ENCODE data around the gene FLT1.

The FLT1 gene

DNA sequence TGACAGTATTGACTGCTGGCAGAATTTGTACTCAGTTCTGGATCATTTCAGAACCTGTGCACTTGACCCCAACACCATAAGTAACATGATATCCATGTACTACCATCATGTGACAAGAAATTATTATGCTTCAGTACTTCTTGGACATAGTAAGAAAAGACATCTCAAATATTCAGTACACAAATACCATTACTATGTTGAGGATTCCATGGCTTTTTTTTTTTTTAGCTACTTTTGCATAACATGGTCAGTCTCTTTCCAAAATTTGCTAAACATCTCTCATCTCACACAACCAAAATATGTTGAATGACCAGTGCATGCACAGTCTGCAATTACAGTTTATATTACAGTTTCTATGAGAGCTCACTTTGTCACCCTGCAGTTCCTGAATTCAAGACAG is 85.3 kb downstream of the FLT1 start:
- H3K9me3 ChIP-seq = no peaks in the 10 kb centered on the region
- peak overlapping the region; percentile 56 for H3K4me2 ChIP-seq
- peaks cover 40% of the 10 kb centered on the region for H3K36me3 ChIP-seq
- no peak overlapping the region for H3K9ac ChIP-seq
- no peaks in the 10 kb centered on the region for H3K27me3 ChIP-seq
- TF ChIP-seq Cebpa-rat (IDR thresholded peaks at IDR 0.05) = no peak
- H3K4me3 ChIP-seq = no peak overlapping the region
- no peak overlapping the region; the same call in 1 of the 2 replicates for H3K27ac ChIP-seq
- peaks cover 44% of the 10 kb centered on the region for H3K4me1 ChIP-seq
- no peaks in the 10 kb centered on the region for H4K20me1 ChIP-seq

DNA sequence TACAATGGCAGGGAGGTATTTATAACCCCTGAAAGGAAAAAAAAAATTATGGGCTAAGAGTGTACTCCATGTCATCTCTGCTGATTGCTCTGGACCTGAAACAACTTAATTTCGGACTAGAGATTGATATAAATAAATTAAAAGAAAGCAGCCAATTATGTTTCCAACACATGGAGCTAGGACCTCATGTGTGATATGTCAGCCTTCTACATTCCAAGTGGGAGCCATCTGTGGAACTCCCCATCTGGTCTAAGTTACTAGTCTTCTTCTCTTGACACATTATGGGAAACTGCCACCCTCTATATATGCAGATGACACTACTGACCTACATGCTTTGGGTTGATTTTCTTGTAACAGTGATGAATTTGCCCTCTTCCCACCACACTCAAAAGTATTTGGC is 86.1 kb downstream of the FLT1 start:
- peak overlapping the region; percentile 56 for H3K4me2 ChIP-seq
- H3K27me3 ChIP-seq = no peaks in the 10 kb centered on the region
- no peak for TF ChIP-seq Cebpa-rat (IDR thresholded peaks at IDR 0.05)
- H3K4me3 ChIP-seq = no peak overlapping the region
- peak overlapping the region; percentile 24; the same call in 1 of the 2 replicates for H3K27ac ChIP-seq
- peaks cover 40% of the 10 kb centered on the region for H3K36me3 ChIP-seq
- H3K9me3 ChIP-seq = no peaks in the 10 kb centered on the region
- H3K4me1 ChIP-seq = peaks cover 44% of the 10 kb centered on the region
- no peak overlapping the region for H3K9ac ChIP-seq
- no peaks in the 10 kb centered on the region for H4K20me1 ChIP-seq

DNA sequence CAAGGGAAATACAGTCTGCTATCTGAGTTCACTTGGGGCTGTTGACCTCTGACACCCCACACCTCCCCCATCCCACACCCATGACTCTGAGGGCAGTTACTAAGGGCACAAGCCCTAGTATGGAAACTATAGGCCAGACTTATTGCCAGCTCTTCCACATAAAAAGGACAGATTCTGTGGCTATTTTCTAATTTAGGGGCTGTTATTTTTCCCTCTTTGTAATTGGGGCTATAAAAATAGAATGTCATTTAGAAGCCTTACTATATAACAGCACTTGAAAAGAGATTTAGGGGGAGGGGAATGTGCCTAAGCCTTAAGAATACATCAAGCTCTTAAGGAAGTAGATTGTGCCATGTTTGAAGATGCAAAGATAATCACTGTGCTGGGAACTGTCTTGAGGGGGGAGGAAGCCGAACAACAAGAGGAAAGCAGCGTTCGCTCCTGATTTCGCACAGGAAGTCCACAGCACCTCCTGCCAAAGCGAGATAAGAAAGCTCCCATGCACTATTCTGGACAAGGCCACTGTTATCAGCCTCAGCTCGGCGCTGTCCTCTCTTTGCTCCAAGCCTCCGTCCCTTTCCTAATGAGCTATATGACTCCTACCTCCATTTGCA is 86.6 kb downstream of the FLT1 start:
- Histone ChIP-seq H3K4me2 (peak overlapping the region; percentile 56), H3K27ac (peak overlapping the region; percentile 24; the same call in 1 of the 2 replicates), H4K20me1 (no peaks in the 10 kb centered on the region), H3K4me3 (no peak overlapping the region), H3K27me3 (no peaks in the 10 kb centered on the region), H3K36me3 (peaks cover 40% of the 10 kb centered on the region), H3K9me3 (no peaks in the 10 kb centered on the region), H3K9ac (no peak overlapping the region), H3K4me1 (peaks cover 44% of the 10 kb centered on the region)
- no peak for TF ChIP-seq Cebpa-rat (IDR thresholded peaks at IDR 0.05)

DNA sequence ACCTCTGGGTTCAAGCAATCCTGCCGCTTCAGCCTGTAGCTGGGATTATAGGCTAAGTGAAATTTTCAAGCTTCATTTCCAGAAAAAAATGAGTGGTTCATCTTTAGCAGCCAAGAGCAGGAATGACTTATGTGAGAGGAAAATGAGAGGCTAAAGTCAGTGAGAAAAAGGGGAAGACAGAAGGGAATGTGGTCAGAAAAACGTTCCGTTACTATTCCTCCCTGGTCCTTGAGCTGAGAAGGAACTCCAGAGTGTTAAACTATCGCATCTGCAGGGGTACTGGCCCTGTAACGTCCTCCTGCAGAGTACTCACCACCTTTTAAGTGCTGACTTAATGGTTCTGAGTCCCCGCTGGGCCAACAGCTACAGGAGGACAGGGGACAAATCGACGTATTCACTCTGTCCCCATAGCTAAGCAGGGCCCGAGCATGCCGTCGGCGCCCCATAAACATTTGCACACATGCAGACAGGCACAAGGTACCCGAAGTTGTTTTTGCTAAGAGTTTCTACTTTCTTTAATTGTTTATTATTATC is 88.1 kb downstream of the FLT1 start:
- Histone ChIP-seq H3K27ac (no peak overlapping the region), H3K4me2 (no peak overlapping the region), H3K36me3 (peaks cover 44% of the 10 kb centered on the region), H3K9ac (no peak overlapping the region), H3K4me3 (no peak overlapping the region), H3K4me1 (peaks cover 41% of the 10 kb centered on the region), H3K9me3 (no peaks in the 10 kb centered on the region), H3K27me3 (no peaks in the 10 kb centered on the region), H4K20me1 (no peaks in the 10 kb centered on the region)
- no peak for TF ChIP-seq Cebpa-rat (IDR thresholded peaks at IDR 0.05)

GRCh38 chr13:28402057-28402381 is 92.9 kb downstream of the FLT1 start:
- Histone ChIP-seq H3K9me3 (no peaks in the 10 kb centered on the region), H3K27me3 (no peaks in the 10 kb centered on the region), H3K4me3 (no peak overlapping the region), H3K9ac (no peak overlapping the region), H3K27ac (no peak overlapping the region), H4K20me1 (no peaks in the 10 kb centered on the region), H3K36me3 (peaks cover 83% of the 10 kb centered on the region), H3K4me1 (no peaks in the 10 kb centered on the region), H3K4me2 (no peak overlapping the region)
- no peak for TF ChIP-seq Cebpa-rat (IDR thresholded peaks at IDR 0.05)

GRCh38 chr13:28401303-28402056 is 93.4 kb downstream of the FLT1 start:
- no peaks in the 10 kb centered on the region for H3K9me3 ChIP-seq
- no peak overlapping the region for H3K27ac ChIP-seq
- no peaks in the 10 kb centered on the region for H3K27me3 ChIP-seq
- H3K9ac ChIP-seq = no peak overlapping the region
- H3K36me3 ChIP-seq = peaks cover 83% of the 10 kb centered on the region
- no peak overlapping the region for H3K4me3 ChIP-seq
- H3K4me2 ChIP-seq = no peak overlapping the region
- no peaks in the 10 kb centered on the region for H3K4me1 ChIP-seq
- no peaks in the 10 kb centered on the region for H4K20me1 ChIP-seq
- TF ChIP-seq Cebpa-rat (IDR thresholded peaks at IDR 0.05) = no peak

DNA sequence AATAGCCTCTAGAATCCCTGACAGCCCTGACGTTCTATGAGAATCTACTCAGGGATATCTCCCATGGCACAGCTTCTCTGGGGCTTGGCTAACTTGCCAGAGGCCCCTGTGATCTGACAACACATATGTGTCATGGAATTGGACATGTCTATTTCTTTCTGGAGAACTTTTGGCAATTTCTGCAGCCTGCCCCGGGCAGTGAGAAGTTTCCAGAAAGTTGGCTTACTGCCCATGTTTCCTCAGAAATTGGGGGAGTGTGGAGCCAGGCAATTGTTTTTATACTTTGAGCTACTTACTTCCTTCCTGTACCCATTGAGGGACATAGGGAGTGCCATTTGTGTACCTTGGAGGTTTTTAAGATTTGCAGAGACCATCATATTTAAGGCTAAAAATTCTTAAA is 98.9 kb downstream of the FLT1 start:
- no peaks in the 10 kb centered on the region for H3K9me3 ChIP-seq
- no peak overlapping the region for H3K9ac ChIP-seq
- no peaks in the 10 kb centered on the region for H3K4me1 ChIP-seq
- no peak overlapping the region for H3K27ac ChIP-seq
- no peak overlapping the region for H3K4me2 ChIP-seq
- no peak for TF ChIP-seq Cebpa-rat (IDR thresholded peaks at IDR 0.05)
- H3K4me3 ChIP-seq = no peak overlapping the region
- H3K27me3 ChIP-seq = no peaks in the 10 kb centered on the region
- peaks cover 92% of the 10 kb centered on the region for H3K36me3 ChIP-seq
- H4K20me1 ChIP-seq = no peaks in the 10 kb centered on the region

DNA sequence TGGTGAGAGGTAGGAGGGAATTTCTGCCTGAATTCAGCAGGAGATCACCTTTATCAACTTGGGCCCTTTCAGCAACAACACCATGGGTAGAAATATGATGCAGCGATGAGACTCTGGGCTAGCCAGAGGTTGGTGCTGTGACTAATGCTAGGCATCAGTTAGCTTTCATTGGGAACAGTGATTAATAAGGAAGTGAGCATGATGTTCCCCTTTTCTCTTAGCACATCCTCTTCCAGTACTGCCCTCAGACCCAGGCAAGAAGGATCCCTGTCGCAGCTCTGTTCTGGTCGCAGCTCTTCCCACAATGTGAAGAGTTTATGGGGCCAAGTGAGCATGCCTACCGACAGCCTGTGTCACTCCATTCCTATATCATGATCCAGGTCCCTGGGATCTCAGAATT is 100.5 kb downstream of the FLT1 start:
- H3K27ac ChIP-seq = no peak overlapping the region
- H3K9me3 ChIP-seq = no peaks in the 10 kb centered on the region
- H3K4me3 ChIP-seq = no peak overlapping the region
- peaks cover 97% of the 10 kb centered on the region for H3K36me3 ChIP-seq
- no peak for TF ChIP-seq Cebpa-rat (IDR thresholded peaks at IDR 0.05)
- no peaks in the 10 kb centered on the region for H3K4me1 ChIP-seq
- H3K4me2 ChIP-seq = no peak overlapping the region
- H4K20me1 ChIP-seq = no peaks in the 10 kb centered on the region
- H3K9ac ChIP-seq = no peak overlapping the region
- no peaks in the 10 kb centered on the region for H3K27me3 ChIP-seq

GRCh38 chr13:28392896-28393505 is 101.9 kb downstream of the FLT1 start:
- H3K4me2 ChIP-seq = no peak overlapping the region
- no peaks in the 10 kb centered on the region for H3K9me3 ChIP-seq
- no peak overlapping the region for H3K4me3 ChIP-seq
- H3K4me1 ChIP-seq = no peaks in the 10 kb centered on the region
- peaks cover 95% of the 10 kb centered on the region for H3K36me3 ChIP-seq
- no peaks in the 10 kb centered on the region for H4K20me1 ChIP-seq
- no peaks in the 10 kb centered on the region for H3K27me3 ChIP-seq
- no peak overlapping the region for H3K9ac ChIP-seq
- no peak overlapping the region for H3K27ac ChIP-seq
- no peak for TF ChIP-seq Cebpa-rat (IDR thresholded peaks at IDR 0.05)

DNA sequence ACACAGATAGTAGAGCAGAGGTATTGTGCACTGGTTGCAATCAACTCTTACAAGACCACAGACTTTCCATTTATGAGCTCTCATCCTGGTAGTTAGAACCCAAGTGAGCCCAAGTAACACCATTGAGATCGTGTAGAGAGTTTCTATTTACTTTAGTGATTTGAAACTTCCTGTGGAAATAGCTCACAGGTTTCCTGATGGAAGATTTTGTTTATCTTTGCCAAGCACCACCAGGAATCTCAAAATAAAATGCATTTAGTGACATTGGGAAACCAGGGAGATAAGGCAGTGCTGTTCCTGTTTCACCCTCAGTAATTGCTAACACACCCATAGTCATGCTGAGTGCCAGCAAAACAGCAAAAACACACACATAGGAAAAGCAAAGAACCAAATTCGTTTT is 102.5 kb downstream of the FLT1 start:
- no peak overlapping the region for H3K4me2 ChIP-seq
- no peaks in the 10 kb centered on the region for H4K20me1 ChIP-seq
- H3K27ac ChIP-seq = no peak overlapping the region
- H3K27me3 ChIP-seq = no peaks in the 10 kb centered on the region
- H3K4me3 ChIP-seq = no peak overlapping the region
- H3K9me3 ChIP-seq = no peaks in the 10 kb centered on the region
- H3K4me1 ChIP-seq = no peaks in the 10 kb centered on the region
- H3K9ac ChIP-seq = no peak overlapping the region
- peaks cover 93% of the 10 kb centered on the region for H3K36me3 ChIP-seq
- TF ChIP-seq Cebpa-rat (IDR thresholded peaks at IDR 0.05) = no peak

All from BLaER1 (cell line).